Measurements from ENCODE around the gene CD7.

DNA sequence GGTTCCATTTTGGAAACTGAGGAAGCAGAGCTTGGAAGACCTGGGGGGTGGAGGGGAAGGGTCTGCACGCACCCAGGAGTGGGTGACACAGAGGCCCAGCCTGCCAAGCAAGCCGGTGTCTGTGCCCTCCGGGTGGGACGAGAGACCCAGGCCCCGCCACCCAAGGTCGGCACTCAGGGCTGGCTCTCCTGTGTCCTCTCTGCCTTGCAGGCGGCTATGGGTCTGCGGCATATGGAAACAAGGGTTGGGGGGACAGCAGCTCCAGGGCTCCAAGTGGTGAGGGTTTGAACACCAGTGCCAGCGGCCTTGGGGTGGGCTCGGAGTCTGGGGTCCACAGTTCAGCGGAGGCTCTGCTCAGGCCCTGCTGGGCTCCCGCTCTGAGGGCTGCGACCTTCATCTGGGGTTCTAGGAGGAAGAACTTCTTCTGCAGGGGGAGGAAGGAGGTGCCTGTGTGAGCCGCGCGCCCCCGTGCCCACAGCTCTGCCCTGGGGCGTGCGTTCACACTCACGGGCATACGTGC, 4.6 kb upstream of the CD7 start:
- TF ChIP-seq, protein P1, sequence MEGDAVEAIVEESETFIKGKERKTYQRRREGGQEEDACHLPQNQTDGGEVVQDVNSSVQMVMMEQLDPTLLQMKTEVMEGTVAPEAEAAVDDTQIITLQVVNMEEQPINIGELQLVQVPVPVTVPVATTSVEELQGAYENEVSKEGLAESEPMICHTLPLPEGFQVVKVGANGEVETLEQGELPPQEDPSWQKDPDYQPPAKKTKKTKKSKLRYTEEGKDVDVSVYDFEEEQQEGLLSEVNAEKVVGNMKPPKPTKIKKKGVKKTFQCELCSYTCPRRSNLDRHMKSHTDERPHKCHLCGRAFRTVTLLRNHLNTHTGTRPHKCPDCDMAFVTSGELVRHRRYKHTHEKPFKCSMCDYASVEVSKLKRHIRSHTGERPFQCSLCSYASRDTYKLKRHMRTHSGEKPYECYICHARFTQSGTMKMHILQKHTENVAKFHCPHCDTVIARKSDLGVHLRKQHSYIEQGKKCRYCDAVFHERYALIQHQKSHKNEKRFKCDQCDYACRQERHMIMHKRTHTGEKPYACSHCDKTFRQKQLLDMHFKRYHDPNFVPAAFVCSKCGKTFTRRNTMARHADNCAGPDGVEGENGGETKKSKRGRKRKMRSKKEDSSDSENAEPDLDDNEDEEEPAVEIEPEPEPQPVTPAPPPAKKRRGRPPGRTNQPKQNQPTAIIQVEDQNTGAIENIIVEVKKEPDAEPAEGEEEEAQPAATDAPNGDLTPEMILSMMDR (IDR thresholded peaks at IDR 0.05): no peak
- no peak for TF ChIP-seq EP300 (IDR thresholded peaks at IDR 0.05; ENCODE audit: borderline replicate concordance in 1 of 2, low read depth in 1 of 2, low read length in 1 of 2)
- no peak for TF ChIP-seq NRF1 (IDR thresholded peaks at IDR 0.05; ENCODE audit: low read depth, low read length)
- no peak for TF ChIP-seq EZH2phosphoT487 (IDR thresholded peaks at IDR 0.05; ENCODE audit: borderline replicate concordance, low read depth)
- TF ChIP-seq, protein P2, sequence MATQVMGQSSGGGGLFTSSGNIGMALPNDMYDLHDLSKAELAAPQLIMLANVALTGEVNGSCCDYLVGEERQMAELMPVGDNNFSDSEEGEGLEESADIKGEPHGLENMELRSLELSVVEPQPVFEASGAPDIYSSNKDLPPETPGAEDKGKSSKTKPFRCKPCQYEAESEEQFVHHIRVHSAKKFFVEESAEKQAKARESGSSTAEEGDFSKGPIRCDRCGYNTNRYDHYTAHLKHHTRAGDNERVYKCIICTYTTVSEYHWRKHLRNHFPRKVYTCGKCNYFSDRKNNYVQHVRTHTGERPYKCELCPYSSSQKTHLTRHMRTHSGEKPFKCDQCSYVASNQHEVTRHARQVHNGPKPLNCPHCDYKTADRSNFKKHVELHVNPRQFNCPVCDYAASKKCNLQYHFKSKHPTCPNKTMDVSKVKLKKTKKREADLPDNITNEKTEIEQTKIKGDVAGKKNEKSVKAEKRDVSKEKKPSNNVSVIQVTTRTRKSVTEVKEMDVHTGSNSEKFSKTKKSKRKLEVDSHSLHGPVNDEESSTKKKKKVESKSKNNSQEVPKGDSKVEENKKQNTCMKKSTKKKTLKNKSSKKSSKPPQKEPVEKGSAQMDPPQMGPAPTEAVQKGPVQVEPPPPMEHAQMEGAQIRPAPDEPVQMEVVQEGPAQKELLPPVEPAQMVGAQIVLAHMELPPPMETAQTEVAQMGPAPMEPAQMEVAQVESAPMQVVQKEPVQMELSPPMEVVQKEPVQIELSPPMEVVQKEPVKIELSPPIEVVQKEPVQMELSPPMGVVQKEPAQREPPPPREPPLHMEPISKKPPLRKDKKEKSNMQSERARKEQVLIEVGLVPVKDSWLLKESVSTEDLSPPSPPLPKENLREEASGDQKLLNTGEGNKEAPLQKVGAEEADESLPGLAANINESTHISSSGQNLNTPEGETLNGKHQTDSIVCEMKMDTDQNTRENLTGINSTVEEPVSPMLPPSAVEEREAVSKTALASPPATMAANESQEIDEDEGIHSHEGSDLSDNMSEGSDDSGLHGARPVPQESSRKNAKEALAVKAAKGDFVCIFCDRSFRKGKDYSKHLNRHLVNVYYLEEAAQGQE (IDR thresholded peaks at IDR 0.05; ENCODE audit: low read depth, low read length): no peak

Measured in SK-N-SH (cell line).